HCT116 (cell line): ENCODE data around the gene TNS2.

Source experiments
- POLR2A ChIP-seq: IDR thresholded peaks from 2 replicates; pipeline ENCODE4 v1.7.0; 2011; ENCODE audit warnings: borderline replicate concordance; ENCODE audit not compliant: insufficient read depth, insufficient read length; ENCODE audit errors: extremely low read depth
- REST ChIP-seq: IDR thresholded peaks from 2 replicates; pipeline ENCODE4 v1.6.1; 2012; ENCODE audit warnings: low read depth
- TF ChIP-seq, protein P1 (sequence below), 3 experiments: fragments of 200-600 bp in 1 of 3; sonication (generic) in 1 of 3; IDR thresholded peaks in 2 of 3; conservative IDR thresholded peaks in 1 of 3; 2 replicates each; pipeline ENCODE4 v1.5.1; 2012 to 2017; ENCODE audit warnings: low read depth in 2 of 3, low read length in 2 of 3, antibody characterized with exemption in 1 of 3, borderline replicate concordance in 1 of 3, control low read depth in 1 of 3, mild to moderate bottlenecking in 1 of 3, mixed read lengths in 1 of 3, mixed run types in 1 of 3, moderate library complexity in 1 of 3; ENCODE audit not compliant: insufficient read depth in 1 of 3

GRCh38 chr12:53060064-53060720 is 10.3 kb downstream of the TNS2 start:
- TF ChIP-seq, protein P1, sequence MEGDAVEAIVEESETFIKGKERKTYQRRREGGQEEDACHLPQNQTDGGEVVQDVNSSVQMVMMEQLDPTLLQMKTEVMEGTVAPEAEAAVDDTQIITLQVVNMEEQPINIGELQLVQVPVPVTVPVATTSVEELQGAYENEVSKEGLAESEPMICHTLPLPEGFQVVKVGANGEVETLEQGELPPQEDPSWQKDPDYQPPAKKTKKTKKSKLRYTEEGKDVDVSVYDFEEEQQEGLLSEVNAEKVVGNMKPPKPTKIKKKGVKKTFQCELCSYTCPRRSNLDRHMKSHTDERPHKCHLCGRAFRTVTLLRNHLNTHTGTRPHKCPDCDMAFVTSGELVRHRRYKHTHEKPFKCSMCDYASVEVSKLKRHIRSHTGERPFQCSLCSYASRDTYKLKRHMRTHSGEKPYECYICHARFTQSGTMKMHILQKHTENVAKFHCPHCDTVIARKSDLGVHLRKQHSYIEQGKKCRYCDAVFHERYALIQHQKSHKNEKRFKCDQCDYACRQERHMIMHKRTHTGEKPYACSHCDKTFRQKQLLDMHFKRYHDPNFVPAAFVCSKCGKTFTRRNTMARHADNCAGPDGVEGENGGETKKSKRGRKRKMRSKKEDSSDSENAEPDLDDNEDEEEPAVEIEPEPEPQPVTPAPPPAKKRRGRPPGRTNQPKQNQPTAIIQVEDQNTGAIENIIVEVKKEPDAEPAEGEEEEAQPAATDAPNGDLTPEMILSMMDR (IDR thresholded peaks at IDR 0.05 in 2 of 3, conservative IDR thresholded peaks at IDR 0.05 in 1 of 3; ENCODE audit: borderline replicate concordance in 1 of 3, insufficient read depth in 1 of 3, low read depth in 2 of 3, low read length in 2 of 3), result no peak
- no peak for TF ChIP-seq POLR2A
- no peak for TF ChIP-seq REST
